ENCODE measurements around the gene CA10.

GRCh38 chr17:51807460-51807859 lies 351.1 kb downstream of the CA10 start:
- TF ChIP-seq, protein P1, sequence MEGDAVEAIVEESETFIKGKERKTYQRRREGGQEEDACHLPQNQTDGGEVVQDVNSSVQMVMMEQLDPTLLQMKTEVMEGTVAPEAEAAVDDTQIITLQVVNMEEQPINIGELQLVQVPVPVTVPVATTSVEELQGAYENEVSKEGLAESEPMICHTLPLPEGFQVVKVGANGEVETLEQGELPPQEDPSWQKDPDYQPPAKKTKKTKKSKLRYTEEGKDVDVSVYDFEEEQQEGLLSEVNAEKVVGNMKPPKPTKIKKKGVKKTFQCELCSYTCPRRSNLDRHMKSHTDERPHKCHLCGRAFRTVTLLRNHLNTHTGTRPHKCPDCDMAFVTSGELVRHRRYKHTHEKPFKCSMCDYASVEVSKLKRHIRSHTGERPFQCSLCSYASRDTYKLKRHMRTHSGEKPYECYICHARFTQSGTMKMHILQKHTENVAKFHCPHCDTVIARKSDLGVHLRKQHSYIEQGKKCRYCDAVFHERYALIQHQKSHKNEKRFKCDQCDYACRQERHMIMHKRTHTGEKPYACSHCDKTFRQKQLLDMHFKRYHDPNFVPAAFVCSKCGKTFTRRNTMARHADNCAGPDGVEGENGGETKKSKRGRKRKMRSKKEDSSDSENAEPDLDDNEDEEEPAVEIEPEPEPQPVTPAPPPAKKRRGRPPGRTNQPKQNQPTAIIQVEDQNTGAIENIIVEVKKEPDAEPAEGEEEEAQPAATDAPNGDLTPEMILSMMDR (IDR thresholded peaks at IDR 0.05; ENCODE audit: low read depth, low read length, poor library complexity, severe bottlenecking), result no peak
- no peak for TF ChIP-seq EZH2phosphoT487 (IDR thresholded peaks at IDR 0.05; ENCODE audit: borderline replicate concordance, low read length)

All from DOHH2 (cell line).